CD4-positive, alpha-beta T cell treated with Interleukin-4 for 1 hour (primary cell): Measurements from ENCODE around the gene MAPK4.

Experiments
- DNase-seq, 2 donors: peaks; one replicate each; pipeline ENCODE4 v3.0.0-alpha.2; 2020 to 2022

MAPK4 gene

DNA sequence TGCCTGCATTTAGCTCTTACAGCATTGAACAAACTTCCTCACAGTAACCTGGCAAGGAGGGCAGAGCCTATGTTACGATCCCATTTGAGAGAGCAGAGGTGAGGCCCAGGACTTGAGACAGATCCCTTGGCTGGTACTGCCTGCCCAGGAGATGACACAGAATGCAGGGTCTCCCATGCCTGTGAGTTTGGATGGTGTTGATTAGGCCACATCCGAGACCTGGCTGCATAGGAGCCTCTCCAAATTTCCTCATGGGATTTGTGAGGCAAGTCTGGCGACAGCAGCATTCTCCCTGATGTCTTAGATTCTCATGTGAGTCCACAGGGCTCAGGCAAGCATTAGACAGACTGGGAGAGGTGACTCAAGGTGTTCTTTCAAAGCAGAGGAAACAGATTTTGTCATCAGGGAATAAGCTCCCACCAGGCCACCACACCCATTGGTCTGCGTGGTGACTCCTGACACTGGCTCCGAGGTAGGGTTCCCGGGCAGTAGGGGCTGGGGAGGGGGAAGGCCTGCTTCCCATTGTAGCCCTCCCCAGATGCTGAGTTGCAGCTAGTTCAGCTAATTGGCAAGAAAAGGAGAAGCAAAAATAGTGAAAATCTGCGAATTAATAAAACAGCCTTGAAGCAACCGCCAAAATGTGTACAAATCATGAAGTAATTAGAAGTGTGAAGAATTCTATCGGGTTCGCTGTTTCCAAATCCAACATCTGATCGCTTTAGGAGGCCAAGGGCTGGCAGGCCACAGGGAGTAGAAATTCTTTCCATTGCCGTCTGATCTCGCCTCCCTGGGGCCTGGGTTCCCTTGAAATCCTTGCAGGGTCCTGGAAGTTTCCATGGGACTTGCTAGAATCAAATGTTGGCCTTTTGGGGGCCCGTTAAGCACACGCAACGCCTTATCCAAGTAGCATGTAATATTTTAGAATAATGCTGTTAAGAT lies 68.0 kb downstream of the MAPK4 start:
- no peak for DNase-seq

DNA sequence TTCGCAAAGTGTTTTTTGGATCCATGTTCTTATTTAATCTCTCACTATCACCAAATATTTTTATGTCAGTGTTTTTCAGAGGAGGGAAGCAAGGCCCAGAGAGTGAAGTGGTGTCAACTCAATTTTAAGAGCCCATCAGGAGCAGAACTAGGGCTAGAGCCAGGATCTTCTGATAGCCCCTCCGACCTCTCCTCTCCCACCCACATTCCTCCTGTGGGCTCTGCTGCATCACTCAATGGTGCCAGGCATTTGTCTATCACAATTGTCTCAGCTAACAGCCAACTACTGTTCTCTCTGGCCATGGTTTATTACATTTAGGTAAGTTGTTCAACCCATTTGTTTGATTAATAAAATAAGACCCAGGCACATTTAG lies 68.6 kb downstream of the MAPK4 start:
- DNase-seq, result no peak

DNA sequence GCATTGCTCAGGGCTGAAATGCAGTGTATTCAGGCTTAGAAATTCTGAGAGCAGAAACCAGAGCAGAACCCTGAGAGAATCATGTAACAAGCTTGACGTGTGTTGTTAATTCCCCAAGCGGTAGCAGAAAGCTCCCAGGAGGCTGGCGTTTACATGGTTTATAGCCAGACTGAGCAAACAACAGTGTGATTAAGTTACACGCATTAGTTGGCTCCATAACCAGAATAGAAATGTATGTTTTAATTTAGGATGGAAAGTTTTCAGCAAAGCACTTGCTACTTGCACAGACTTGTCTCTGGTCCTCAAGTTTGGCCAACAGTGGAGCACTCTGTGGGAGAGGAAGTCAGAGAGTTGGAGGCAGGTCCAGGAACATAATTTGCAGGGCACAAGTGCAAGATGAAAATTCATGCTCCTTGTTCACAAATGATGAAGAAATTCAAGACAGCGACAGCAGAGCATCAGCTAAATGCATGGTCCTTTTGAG lies 69.3 kb downstream of the MAPK4 start:
- no peak for DNase-seq

DNA sequence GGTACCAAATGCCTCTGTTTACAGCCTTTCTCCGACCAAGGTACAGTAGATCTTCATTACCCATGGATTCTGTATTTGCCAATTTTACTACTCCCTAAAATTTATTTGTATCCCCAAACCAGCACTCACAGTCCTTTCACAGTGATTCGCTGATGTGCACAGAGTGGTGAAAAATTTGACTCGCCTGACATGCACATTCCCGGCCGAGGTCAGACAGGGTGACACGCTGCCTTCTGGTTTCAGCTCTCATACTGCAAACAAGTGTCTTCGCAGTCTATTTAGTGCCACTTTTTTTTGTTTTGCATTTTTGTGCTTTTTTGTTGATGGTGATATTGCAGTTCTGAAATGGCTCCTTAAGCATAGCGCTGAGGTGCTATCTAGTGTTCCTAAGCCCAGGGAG lies 71.0 kb downstream of the MAPK4 start:
- DNase-seq, result no peak

DNA sequence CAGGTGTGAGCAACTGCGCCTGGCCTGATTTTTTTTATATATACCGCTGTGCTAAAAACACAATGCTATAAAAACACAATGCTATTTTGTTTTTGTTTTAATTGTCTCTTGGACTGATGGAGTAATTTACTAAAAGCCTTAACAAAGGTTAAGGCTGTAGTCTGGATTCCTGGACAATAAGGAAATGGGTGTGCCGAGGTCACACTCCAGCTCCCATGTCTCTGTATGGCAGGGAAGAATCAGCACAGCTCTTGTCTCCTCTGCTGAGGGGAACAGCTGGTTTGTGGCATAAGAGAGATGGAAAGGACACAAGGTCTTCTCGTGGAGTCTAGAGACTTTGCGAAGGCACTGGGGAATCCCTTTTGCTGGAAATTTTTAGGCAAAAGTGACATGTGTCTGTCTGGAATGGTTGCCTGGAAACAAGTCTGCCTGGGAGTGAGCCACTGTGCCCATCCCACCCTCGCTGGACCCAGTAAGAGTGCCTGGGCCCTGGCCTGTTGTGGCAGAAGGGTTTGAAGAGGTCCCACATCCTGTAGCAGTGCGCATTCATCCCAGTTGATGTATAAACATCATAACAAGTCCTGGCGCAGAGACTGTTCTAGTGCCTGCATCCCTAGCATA lies 73.1 kb downstream of the MAPK4 start:
- DNase-seq, result no peak

DNA sequence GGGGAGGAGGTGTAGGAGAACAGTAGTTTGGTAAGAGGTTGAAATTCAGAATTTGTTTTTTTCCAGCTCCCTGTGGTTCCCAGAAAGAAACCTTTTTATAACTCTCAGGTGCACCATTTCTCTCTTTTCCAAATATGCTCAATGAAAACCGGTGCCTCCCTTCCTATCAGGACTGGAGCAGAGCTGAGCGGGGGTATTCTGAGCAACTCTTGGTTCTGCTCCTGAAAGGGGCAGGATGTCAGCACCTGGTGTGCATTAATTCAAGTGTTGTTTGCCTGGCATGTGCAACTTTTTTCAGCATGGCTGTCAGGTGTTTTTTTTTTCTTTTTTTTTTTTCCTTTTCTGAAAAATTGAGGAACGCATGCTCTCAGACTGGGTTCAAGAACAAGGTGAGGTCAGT lies 74.1 kb downstream of the MAPK4 start:
- no peak for DNase-seq

DNA sequence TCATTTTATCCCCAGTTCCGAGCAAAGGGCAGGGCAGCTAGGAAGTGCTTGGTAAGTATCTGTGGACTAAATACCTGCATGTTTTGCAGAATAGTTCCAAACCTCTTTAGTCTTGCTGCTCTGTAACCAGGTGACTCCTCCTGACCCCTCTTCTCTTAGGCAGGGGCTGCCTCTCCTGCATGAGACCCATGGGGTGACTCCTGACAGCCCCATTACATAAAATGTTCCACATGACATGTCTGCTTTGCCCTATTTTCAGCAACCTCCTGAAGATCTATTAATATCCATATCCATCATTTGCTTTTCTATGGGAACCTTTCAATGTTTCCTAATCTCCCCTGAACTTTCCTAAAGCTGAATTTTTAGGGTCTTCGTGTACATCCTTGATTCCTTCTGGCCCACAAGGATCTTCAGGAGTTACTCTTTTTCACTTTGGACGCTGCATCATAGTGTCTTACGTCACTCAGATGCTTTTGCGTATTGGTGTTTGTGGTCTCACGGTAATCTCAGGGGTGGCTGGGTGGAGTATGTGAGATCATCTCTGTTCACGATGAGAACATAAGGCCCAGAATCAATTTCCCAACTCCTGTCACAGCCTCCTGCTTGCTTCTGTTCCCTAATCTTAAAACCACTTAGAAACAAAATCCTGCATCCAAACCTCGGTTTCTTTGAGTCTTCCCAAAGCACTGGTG lies 76.6 kb downstream of the MAPK4 start:
- no peak for DNase-seq

DNA sequence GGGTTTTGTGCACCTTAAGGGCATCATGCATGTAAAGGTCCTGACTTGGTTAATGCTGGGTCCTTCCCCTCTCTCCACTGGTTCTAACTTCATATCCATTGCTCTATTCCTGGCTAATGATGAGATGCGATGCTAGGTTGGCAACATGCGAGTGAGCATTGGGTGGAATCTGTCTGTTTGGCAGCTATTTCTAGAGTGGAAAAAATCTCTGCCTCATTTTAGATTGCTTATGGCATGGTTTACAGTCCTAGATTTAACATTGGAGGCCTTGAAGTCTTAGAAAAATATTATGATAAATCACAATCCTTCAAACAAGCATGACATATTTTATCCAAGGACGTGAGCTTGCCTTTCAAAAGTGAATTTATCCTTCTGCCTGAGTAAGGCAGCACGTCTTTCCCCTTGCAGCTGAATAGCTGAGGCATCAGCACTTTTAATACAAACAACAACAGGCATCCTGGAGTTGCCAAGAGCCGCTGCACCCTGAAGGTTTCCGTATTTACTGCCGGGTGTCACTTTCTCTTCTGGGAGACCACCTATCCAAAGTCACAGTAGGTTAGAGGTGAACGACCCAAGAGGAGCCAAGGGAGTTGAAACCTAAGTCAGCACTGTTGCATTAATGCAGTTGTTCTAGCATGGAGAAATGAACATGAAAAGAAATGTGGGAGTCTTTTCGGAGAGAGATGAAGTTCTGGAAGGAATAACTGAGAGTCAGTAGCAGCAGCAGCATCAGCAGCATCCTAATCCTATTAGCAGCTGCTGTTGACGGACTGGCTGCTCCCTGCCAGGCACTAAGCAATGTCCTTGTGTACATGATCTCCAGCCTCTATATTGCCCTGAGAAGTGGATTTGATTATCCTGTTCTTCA lies 78.4 kb downstream of the MAPK4 start:
- DNase-seq, result no peak

DNA sequence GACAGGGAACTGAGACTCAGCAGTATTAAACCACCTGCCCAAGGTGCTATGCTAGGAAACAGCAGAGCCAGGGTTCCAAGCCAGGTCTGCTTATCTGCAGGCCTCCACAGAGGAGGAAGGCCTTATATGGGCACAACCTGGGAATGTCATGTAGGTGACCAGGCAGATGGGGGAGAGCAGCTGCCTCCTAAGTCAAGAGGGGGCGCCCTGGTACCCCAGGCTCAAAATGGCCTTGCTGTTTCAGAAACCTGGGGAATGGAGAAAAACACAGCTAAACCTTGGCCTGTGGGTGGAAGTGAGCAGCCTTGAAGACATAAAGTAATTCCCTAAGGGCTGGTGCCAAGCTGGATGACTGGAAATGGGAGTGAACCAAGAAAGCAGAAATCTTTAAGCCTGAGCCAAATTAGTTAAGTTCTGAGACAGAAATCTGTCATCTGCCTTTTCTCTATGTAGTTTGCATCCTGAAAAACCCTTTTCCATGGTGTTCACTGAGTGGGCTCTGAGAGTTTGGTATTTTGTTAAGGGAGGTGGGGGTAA lies 79.1 kb downstream of the MAPK4 start:
- no peak for DNase-seq

DNA sequence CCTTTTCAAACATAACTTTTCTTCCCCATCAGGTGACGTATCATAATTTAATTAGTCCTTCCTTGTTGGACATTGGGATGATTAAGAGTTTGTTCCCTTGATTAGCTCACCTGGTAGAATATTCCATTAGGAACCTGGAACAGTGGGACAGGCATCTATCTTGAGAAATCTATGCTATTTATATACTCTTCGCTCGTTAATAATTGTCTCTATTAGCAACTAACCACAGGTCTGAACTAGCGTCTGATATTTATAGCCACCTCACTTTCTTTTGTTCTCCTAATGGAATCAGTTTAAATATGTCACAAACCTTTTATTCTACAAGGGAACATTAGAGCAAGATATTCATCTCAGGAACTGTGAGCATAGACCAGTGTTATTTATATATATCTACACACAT lies 79.8 kb downstream of the MAPK4 start:
- no peak for DNase-seq

DNA sequence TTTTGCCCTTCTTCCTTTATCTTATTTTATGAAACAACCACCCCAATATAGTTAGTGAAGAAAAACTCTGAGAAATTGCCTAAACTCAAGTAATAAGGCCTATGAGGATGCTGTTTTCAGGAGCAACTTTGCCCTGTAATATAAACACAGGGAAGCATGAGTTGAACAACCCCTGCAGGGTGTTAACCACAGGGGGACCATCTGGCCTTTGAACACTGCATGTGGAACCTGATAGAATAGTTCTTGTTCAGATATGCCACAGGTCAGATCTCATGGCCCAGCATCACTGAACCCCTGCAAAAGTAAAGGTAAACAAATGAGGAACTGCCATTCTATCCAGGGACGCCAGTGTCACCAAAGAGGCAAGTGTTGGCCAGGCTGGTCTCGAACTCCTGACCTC lies 82.6 kb downstream of the MAPK4 start:
- DNase-seq, result no peak

DNA sequence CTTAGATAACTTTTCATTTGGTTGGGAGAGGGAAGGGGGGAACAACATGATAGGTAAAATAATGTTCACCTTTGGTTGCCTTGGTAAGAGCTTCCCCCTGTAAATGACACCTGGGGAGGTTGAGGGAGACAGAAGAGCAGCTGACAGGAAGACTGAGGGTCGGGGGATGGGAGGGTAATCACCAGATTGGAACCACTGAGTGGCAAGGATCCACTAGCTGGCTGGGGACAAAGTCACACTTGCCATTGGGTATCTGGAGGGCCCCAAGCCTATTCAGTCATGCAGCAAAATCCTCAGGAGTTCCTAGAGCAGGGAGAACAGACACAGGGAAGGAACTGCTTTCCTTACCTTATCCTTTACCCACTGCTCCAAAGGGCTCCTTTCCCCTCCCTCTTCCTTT lies 84.3 kb downstream of the MAPK4 start:
- DNase-seq, result no peak

DNA sequence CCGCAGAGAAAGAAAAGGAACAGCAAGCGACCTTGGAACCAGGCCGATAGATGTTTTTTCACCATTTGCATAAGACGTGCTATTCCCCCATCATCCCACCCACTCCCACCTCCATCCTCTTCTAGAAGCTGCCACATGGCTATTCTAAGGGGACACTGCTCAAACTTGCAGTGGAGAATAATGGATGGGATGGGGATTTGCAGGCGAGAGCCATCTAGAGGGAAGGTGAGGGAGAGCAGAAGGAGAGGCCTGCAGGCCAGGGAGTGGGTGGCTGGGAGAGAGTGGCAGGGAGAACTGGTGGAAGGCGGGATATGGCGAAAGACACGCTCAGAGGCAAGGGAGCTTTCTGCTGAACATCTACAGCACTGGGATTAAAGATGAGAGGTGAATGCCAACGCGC lies 84.9 kb downstream of the MAPK4 start:
- DNase-seq, result no peak

DNA sequence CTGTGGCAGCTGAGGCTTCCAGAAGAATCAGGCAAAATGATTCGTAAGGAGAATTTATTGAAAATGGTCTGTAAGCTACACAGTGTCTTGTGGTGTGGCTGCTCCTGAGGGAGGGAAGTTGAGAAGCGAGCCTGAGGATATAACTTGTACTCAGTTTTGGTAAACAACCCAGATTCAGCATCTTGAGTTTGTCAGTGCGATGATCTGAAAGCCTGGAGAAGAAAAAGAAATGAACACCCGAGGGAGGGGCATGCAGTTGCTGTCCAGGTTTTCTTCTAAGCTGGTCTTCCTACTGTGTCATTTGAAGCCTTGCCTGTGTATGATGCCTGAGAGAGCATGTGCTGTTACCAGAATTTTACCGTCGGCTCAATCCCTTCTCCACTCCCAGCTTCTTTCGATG lies 87.3 kb downstream of the MAPK4 start:
- no peak for DNase-seq

DNA sequence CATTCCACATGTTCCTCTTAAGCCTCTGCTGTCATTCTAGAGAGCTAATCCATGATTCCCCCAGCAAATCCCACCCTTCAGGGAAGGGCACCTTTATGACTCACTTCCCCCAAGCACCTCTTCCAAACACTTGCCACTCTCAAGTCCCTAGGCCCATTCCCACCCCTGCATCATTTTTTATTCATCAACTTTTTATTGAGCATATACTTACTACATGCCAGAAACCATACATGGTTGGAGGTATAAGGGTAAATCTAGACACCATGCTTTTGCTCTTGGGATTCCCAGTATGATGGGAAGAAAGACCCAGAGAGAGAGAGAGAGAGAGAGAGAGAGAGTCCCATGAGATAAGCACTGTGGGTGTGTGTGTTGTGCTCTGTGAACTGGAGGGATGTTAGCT lies 87.9 kb downstream of the MAPK4 start:
- DNase-seq, result no peak

DNA sequence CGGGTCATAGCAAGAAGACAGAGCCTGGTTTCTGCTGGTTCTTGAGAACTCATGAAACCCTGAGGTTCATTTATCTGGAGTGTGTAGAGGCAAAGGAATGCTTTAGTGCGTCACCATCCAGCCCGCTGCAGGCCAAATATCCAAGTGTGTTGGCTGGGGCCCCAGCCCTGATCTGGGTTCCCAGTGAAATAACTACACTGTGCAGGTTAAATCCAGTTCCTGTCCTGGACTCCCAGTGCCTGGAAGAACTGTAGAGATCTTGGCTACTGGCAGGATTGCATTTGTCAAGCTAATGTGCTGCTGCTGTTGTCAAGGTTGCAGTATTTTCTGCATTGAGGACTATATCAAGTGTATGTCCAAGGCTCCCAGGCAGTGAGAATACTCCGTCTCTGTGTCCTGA lies 89.9 kb downstream of the MAPK4 start:
- DNase-seq, result no peak

DNA sequence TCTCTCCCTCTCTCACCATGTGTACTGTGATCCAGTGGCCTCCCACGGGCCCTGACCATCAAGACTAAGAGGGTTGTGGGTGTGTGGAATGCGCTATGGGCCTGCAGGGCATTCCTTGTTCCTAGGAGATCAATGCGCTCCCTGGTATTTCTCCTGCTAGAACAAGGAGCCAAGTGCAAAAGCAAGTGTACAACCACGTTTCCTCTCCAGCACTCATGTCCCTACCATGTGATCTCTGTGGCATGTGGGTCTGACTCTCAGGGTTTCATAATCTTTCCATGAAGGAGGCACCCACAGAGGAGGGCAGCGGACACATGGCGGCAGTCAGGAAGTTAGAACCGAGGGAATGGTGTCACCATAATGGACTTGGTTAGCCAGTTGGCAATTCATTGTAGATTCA lies 91.4 kb downstream of the MAPK4 start:
- no peak for DNase-seq

DNA sequence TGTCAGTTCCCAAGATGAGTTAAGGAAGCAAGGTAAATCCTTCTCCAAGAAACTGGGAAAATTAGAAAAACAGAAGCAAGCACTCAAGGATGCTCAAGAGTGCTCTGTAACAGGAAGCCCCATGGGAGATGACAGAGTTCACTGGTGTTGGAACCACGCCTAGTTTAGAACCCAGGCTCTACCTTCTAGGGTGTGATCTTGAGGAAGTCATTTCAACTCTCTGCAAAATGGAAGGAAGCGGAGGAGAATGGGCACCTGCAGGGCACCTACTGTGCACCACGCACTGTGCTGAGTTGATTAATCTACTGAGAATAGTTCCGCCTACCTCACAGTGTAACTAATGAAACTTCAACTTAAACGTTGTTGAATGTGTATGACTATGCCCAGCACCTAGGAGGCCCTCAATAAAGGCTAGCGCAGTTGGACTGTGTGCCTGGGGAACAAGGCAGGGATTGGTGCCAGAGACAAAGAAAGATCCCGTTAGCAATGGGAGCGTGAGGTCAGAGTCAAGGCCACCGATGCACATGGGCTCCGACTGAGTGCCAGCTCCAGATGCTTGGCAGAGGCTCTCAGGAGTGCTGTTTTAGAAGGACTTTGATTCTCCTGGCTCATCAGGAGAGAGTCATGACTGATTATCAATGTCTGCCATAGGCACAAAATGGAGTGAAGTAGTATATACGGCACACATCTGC lies 93.7 kb downstream of the MAPK4 start:
- DNase-seq, result no peak

DNA sequence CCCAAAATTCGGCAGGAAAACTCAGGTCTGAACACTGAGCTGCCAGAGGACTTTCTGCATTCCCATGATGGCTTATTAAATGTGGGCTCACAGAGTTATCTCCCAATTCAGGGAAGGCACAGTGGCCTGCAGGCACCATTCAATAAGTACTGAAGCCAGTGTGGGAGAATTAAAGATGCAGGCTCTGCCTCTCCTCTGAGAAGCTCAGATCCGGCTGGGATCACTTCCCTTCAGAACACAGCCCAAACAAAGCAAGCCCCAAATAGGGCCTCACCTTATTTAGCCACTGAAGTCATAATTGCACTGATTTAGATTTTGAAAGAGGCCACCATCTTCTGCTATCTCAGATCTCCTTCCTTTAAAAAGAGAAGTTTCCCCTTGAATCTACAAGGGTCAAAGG lies 94.3 kb downstream of the MAPK4 start:
- DNase-seq, result no peak

DNA sequence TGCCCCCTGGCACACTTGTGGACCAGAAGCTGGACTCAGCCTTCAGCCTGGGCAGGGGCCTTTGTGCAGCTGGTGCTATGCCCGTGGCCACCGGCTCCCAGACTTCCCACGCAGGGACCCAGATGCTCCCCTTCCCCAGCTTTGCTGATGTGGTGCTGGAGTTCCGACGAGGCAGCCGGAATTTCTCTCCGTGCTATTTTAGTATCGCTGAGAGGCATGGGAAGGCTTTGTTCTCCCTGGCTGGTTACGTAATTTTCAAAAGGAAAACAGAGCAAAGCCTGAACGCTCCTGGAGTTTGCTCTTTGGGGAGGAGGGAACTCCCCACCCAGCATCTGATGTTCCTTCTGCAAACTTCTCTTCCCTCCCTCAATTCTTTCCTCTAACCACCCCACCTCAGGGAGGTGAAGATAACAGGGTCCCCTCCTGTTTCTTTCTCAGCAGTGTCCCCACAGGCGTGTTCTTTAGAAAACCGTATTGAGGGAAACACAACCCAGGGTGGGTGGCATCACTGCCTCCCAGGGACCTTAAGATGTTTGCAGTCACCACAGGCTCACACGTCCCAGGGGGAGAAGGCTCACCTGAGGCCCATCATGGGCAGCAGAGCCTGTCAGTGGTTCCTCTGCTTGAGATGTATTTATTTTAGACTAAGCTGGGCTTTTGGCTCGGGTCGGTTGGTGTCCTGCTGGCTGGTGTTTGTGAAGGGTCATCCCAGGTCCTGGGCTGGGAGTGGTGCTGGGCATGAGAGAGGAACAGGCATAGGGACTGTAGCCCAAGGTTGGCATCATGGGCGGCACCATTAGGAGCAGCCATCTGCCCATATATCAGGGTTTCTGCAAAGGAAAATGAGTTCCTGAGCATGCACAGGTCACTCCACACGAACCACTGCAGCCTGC lies 95.0 kb downstream of the MAPK4 start:
- DNase-seq, result no peak

DNA sequence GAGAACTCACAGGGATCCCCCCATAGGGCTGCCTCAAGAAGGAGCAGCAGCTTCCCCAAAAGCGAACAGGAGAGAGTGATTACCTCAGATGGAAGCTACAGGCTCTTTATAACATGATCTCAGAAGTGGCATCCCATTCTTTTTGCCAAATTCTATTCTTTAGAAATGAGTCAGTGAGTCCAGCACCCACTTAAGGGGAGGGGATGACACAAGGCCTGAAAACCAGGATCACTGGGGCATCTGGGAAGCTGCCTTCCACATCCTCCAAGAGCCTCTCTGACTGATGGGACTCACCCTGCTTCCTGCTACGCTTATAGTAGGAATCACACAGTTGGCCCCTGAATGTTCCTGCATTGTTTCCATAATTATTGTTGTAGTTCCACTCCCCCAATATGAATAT lies 96.5 kb downstream of the MAPK4 start:
- no peak for DNase-seq
